Upper lobe of left lung (tissue), 4 donors: ENCODE data around the gene NR3C1.

Experiments
- EP300 ChIP-seq, 4 donors: sonication (generic); formaldehyde crosslinking; IDR thresholded peaks; one replicate each; pipeline ENCODE4 v1.5.1; 2017; ENCODE audit warnings: antibody characterized with exemption in 4 of 4, control low read depth in 2 of 4
- POLR2A ChIP-seq, 4 donors: fragments of 450-650 bp; IDR thresholded peaks; one replicate each; pipeline ENCODE4 v1.5.1; 2016 to 2017; ENCODE audit warnings: antibody characterized with exemption in 4 of 4, mild to moderate bottlenecking in 2 of 4
- POLR2AphosphoS5 ChIP-seq, 2 donors: sonication (generic); formaldehyde crosslinking; IDR thresholded peaks; one replicate each; pipeline ENCODE4 v1.5.1; 2017; ENCODE audit warnings: antibody characterized with exemption in 2 of 2
- TF ChIP-seq, protein P1 (sequence below), 6 experiments: fragments of 450-650 bp in 4 of 6; fragments of 200-600 bp in 2 of 6; sonication (generic) in 2 of 6; IDR thresholded peaks; one replicate each; pipeline ENCODE4 v1.5.1; 2016 to 2019; ENCODE audit warnings: antibody characterized with exemption in 6 of 6

DNA sequence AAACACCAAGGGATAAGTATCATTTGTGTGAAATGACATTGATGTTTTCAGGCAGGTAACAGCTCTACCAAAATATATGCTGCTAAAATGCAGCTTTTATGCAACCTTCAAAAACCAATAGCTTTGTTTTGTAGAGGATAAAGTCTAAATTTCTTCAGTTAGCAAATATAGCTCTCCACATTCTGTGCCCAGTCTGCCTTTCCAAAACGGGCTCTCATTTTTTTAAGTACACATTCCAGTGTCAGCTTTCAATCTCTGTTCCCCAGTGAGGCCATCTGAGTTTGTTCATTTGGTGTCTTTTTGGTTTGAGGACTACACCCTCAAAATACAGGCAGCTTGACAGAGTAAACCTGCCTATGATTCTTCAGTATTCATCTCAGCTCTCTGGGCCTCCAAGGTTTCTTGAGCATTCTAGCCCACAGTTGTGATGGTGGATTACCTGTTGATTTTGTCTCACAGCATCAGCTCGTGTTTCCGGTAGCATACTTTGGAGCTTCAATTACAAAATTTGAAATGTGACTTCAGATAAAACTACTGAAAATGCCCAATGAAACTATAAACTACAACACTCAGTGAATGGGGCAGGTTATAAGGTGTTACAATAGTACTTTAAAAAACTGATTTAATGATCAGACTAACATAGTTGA is 55.7 kb downstream of the NR3C1 start:
- TF ChIP-seq, protein P1, sequence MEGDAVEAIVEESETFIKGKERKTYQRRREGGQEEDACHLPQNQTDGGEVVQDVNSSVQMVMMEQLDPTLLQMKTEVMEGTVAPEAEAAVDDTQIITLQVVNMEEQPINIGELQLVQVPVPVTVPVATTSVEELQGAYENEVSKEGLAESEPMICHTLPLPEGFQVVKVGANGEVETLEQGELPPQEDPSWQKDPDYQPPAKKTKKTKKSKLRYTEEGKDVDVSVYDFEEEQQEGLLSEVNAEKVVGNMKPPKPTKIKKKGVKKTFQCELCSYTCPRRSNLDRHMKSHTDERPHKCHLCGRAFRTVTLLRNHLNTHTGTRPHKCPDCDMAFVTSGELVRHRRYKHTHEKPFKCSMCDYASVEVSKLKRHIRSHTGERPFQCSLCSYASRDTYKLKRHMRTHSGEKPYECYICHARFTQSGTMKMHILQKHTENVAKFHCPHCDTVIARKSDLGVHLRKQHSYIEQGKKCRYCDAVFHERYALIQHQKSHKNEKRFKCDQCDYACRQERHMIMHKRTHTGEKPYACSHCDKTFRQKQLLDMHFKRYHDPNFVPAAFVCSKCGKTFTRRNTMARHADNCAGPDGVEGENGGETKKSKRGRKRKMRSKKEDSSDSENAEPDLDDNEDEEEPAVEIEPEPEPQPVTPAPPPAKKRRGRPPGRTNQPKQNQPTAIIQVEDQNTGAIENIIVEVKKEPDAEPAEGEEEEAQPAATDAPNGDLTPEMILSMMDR (IDR thresholded peaks at IDR 0.05), result no peak
- TF ChIP-seq POLR2AphosphoS5 (IDR thresholded peaks at IDR 0.05) (no peak), EP300 (IDR thresholded peaks at IDR 0.05) (no peak), POLR2A (IDR thresholded peaks at IDR 0.05) (no peak)
